AG09309 (cell line): ENCODE measurements around the gene EPHB1.

ENCODE experiments used
- DNase-seq: peaks from one replicate; pipeline ENCODE4 v3.0.0-alpha.2; 2010; ENCODE audit warnings: low read depth
- H3K4me3 ChIP-seq: 2 replicates; pipeline ENCODE4 v1.5.1; 2011; ENCODE audit warnings: mild to moderate bottlenecking, low read depth, low read length, moderate library complexity; ENCODE audit not compliant: control insufficient read depth
- CTCF ChIP-seq: IDR thresholded peaks from 2 replicates; pipeline ENCODE4 v1.5.1; 2011; ENCODE audit warnings: mild to moderate bottlenecking, low read depth, low read length, inconsistent platforms; ENCODE audit not compliant: insufficient read depth, control insufficient read depth; ENCODE audit errors: missing control alignments

Gene EPHB1

GRCh38 chr3:134799393-134799792 is 4.3 kb downstream of the EPHB1 start:
- H3K4me3 ChIP-seq: no peak overlapping the region
- no peak for TF ChIP-seq CTCF
- DNase-seq: peak; percentile 39

GRCh38 chr3:134801204-134801958 is 6.3 kb downstream of the EPHB1 start:
- no peak for TF ChIP-seq CTCF
- H3K4me3 ChIP-seq: no peak overlapping the region
- DNase-seq: no peak

GRCh38 chr3:134802428-134803050 is 7.5 kb downstream of the EPHB1 start:
- H3K4me3 ChIP-seq: no peak overlapping the region
- no peak for DNase-seq
- no peak for TF ChIP-seq CTCF

- H3K4me3 ChIP-seq: no peak overlapping the region
- DNase-seq: no peak
- TF ChIP-seq CTCF: no peak
Observed at GRCh38 chr3:134803051-134803505, 8.0 kb downstream of the EPHB1 start.

GRCh38 chr3:134803652-134804051 is 8.6 kb downstream of the EPHB1 start:
- TF ChIP-seq CTCF: no peak
- H3K4me3 ChIP-seq: no peak overlapping the region
- DNase-seq: no peak

- no peak overlapping the region for H3K4me3 ChIP-seq
- no peak for TF ChIP-seq CTCF
- DNase-seq: no peak
Observed at GRCh38 chr3:134804508-134805480, 9.7 kb downstream of the EPHB1 start.
